H9 (cell line): ENCODE results near the gene ITPK1. TPM values are rescaled to one million over a fixed set of nuclear protein-coding genes. Genes with fewer than 3 reads are reported as not detected.

Experiments used
- DNase-seq: peaks from one replicate; pipeline ENCODE4 v3.0.0-alpha.2; 2017
- H2AFZ ChIP-seq: one replicate; pipeline ENCODE4 v1.6.1; 2013; ENCODE audit warnings: mild to moderate bottlenecking, low read length, control low read depth, moderate library complexity
- H2AK5ac ChIP-seq: 2 replicates; pipeline ENCODE4 v1.6.1; 2013; ENCODE audit warnings: low read length, control low read depth, mixed read lengths; ENCODE audit not compliant: insufficient read length
- H2BK120ac ChIP-seq: one replicate; pipeline ENCODE4 v1.6.1; 2013; ENCODE audit warnings: low read depth, mild to moderate bottlenecking, low read length, control low read depth, inconsistent platforms; ENCODE audit not compliant: poor library complexity, severe bottlenecking
- H2BK12ac ChIP-seq: 2 replicates; pipeline ENCODE4 v1.6.1; 2013; ENCODE audit warnings: low read length, control low read depth, mixed read lengths, low read depth; ENCODE audit not compliant: insufficient read length
- H2BK15ac ChIP-seq: 2 replicates; pipeline ENCODE4 v1.6.1; 2013; ENCODE audit warnings: low read depth, low read length, control low read depth
- H2BK20ac ChIP-seq: one replicate; pipeline ENCODE4 v1.6.1; 2013; ENCODE audit warnings: low read depth, mild to moderate bottlenecking, low read length, control low read depth, inconsistent platforms; ENCODE audit not compliant: poor library complexity, severe bottlenecking
- H2BK5ac ChIP-seq: 2 replicates; pipeline ENCODE4 v1.6.1; 2013; ENCODE audit warnings: low read length, control low read depth, mixed read lengths; ENCODE audit not compliant: insufficient read length
- H3K14ac ChIP-seq: 2 replicates; pipeline ENCODE4 v1.6.1; 2013; ENCODE audit warnings: low read length, control low read depth; ENCODE audit not compliant: insufficient read depth
- H3K18ac ChIP-seq: 2 replicates; pipeline ENCODE4 v1.6.1; 2013; ENCODE audit warnings: low read depth, mild to moderate bottlenecking, mixed read lengths, low read length, control low read depth; ENCODE audit not compliant: insufficient read length
- H3K23ac ChIP-seq: 2 replicates; pipeline ENCODE4 v1.6.1; 2013; ENCODE audit warnings: low read length, control low read depth, mixed read lengths, low read depth; ENCODE audit not compliant: insufficient read length
- H3K23me2 ChIP-seq: 2 replicates; pipeline ENCODE4 v1.6.1; 2013; ENCODE audit warnings: low read depth, mild to moderate bottlenecking, mixed read lengths, low read length, control low read depth; ENCODE audit not compliant: insufficient read length, poor library complexity, severe bottlenecking
- H3K27ac ChIP-seq: 2 replicates; pipeline ENCODE4 v1.5.1; 2013; ENCODE audit warnings: low read length, control low read depth, mixed read lengths, low read depth; ENCODE audit not compliant: insufficient read length
- H3K27me3 ChIP-seq: 2 replicates; pipeline ENCODE4 v1.6.1; 2013; ENCODE audit warnings: low read length, control low read depth, inconsistent platforms; ENCODE audit not compliant: insufficient read depth
- H3K4ac ChIP-seq: 2 replicates; pipeline ENCODE4 v1.6.1; 2013; ENCODE audit warnings: low read depth, mild to moderate bottlenecking, control low read depth, inconsistent platforms, low read length, moderate library complexity
- H3K4me1 ChIP-seq: 2 replicates; pipeline ENCODE4 v1.6.1; 2013; ENCODE audit warnings: low read length, control low read depth, inconsistent platforms; ENCODE audit not compliant: insufficient read depth
- H3K4me2 ChIP-seq: 2 replicates; pipeline ENCODE4 v1.6.1; 2013; ENCODE audit warnings: low read length, control low read depth, mixed read lengths; ENCODE audit not compliant: insufficient read length, insufficient read depth
- H3K56ac ChIP-seq: 2 replicates; pipeline ENCODE4 v1.6.1; 2013; ENCODE audit warnings: low read depth, mild to moderate bottlenecking, mixed read lengths, low read length, control low read depth; ENCODE audit not compliant: insufficient read length
- H3K79me1 ChIP-seq: 2 replicates; pipeline ENCODE4 v1.6.1; 2013; ENCODE audit warnings: low read depth, mild to moderate bottlenecking, moderate library complexity, low read length, control low read depth, inconsistent platforms; ENCODE audit not compliant: insufficient read depth, poor library complexity, severe bottlenecking
- H3K79me2 ChIP-seq: 2 replicates; pipeline ENCODE4 v1.6.1; 2013; ENCODE audit warnings: low read length, control low read depth, inconsistent platforms; ENCODE audit not compliant: insufficient read depth
- H3K9ac ChIP-seq: 2 replicates; pipeline ENCODE4 v1.6.1; 2013; ENCODE audit warnings: low read length, control low read depth, mixed read lengths; ENCODE audit not compliant: insufficient read length; ENCODE audit errors: extremely low read depth
- H3K9me3 ChIP-seq: one replicate; pipeline ENCODE4 v1.6.1; 2013; ENCODE audit warnings: low read depth, low read length, inconsistent platforms; ENCODE audit not compliant: control insufficient read depth
- H3T11ph ChIP-seq: one replicate; pipeline ENCODE4 v1.6.1; 2013; ENCODE audit warnings: mild to moderate bottlenecking, low read length, control low read depth, inconsistent platforms
- H4K20me1 ChIP-seq: one replicate; pipeline ENCODE4 v1.6.1; 2013; ENCODE audit not compliant: control insufficient read depth, insufficient read length, insufficient read depth
- H4K5ac ChIP-seq: 2 replicates; pipeline ENCODE4 v1.6.1; 2013; ENCODE audit warnings: low read depth, mild to moderate bottlenecking, mixed read lengths, low read length, control low read depth; ENCODE audit not compliant: insufficient read length
- H4K8ac ChIP-seq: replicated peaks from 2 replicates; pipeline ENCODE4 v1.6.1; 2013; ENCODE audit warnings: low read length, control low read depth, mixed read lengths, low read depth; ENCODE audit not compliant: insufficient read length
- H4K91ac ChIP-seq: 2 replicates; pipeline ENCODE4 v1.6.1; 2013; ENCODE audit warnings: low read depth, mild to moderate bottlenecking, moderate library complexity, mixed read lengths, low read length, control low read depth; ENCODE audit not compliant: insufficient read length
- H3K27ac Mint-ChIP-seq, 3 experiments: 2 replicates in 2 of 3; 3 replicates in 1 of 3; pipeline ENCODE4 v1.8.0; 2020 to 2021; ENCODE audit warnings: mixed read lengths in 3 of 3, mild to moderate bottlenecking in 1 of 3, moderate library complexity in 1 of 3
- H3K27me3 Mint-ChIP-seq: 2 replicates; pipeline ENCODE4 v1.8.0; 2021; ENCODE audit warnings: low read depth, mild to moderate bottlenecking, moderate library complexity, mixed read lengths
- H3K36me3 Mint-ChIP-seq, 3 experiments: 2 replicates in 2 of 3; 3 replicates in 1 of 3; pipeline ENCODE4 v1.8.0; 2020 to 2021; ENCODE audit warnings: low read depth in 3 of 3, mixed read lengths in 3 of 3; ENCODE audit not compliant: insufficient read depth in 1 of 3
- H3K4me1 Mint-ChIP-seq, 2 experiments: 2 replicates each; pipeline ENCODE4 v1.8.0; 2020; ENCODE audit warnings: mixed read lengths in 2 of 2
- H3K4me3 Mint-ChIP-seq, 2 experiments: 2 replicates in 1 of 2; 3 replicates in 1 of 2; pipeline ENCODE4 v1.8.0; 2020 to 2021; ENCODE audit warnings: mild to moderate bottlenecking in 2 of 2, mixed read lengths in 2 of 2, moderate library complexity in 1 of 2
- H3K9me3 Mint-ChIP-seq, 2 experiments: 2 replicates in 1 of 2; 3 replicates in 1 of 2; pipeline ENCODE4 v1.8.0; 2020; ENCODE audit warnings: mild to moderate bottlenecking in 2 of 2, mixed read lengths in 2 of 2, moderate library complexity in 1 of 2
- CTCF ChIP-seq: fragments of 200-600 bp; sonication (generic); conservative IDR thresholded peaks from 3 replicates; pipeline ENCODE4 v1.8.0; 2021; ENCODE audit warnings: antibody characterized with exemption, mild to moderate bottlenecking
- WGBS: extraction: QIAGEN DNeasy Blood & Tissue Kit; methylation state at CpG from one replicate; pipeline ENCODE4 v1.1.7; 2013; ENCODE audit warnings: missing lambda C conversion rate, low lambda C conversion rate, mixed read lengths; ENCODE audit not compliant: insufficient read length; ENCODE audit errors: extremely low coverage; 5-methylcytosine and 5-hydroxymethylcytosine counted together
- total RNA-seq: library from RNA; stranded (reverse); gene quantifications from 2 replicates; pipeline ENCODE4 v1.2.1, GENCODE V29; 2021

Gene ITPK1
- total RNA-seq, 1 experiment from 2014 or later, result 92.7 TPM

- H3K9me3 ChIP-seq, result no peaks in the 10 kb centered on the region
- no peak overlapping the region for H4K5ac ChIP-seq
- no peak overlapping the region for H3K56ac ChIP-seq
- no peak overlapping the region for H2BK5ac ChIP-seq
- H3K14ac ChIP-seq, result peak overlapping the region; percentile 25; the same call in 1 of the 2 replicates
- H2BK15ac ChIP-seq, result no peak overlapping the region
- Mint-ChIP-seq H3K9me3 (no peaks in the 10 kb centered on the region; a peak in 1 of 5 replicates), H3K27me3 (no peaks in the 10 kb centered on the region; the same call in 1 of the 2 replicates), H3K4me3 (peak overlapping the region; percentile 83 to 95), H3K4me1 (peaks cover 32 to 44% of the 10 kb centered on the region in 2 experiments), H3K27ac (no peak overlapping the region), H3K36me3 (no peaks in the 10 kb centered on the region; a peak in 1 of 7 replicates)
- H4K91ac ChIP-seq, result no peak overlapping the region
- H3K9ac ChIP-seq, result peak overlapping the region; percentile 53
- no peak overlapping the region for H2BK20ac ChIP-seq
- no peak for TF ChIP-seq CTCF
- no peak overlapping the region for H3T11ph ChIP-seq
- H3K4me1 ChIP-seq, result 0 out of 2 replicates have a peak, but pooled peaks cover 6% of the 10 kb centered on the region
- H3K18ac ChIP-seq, result no peak overlapping the region
- H2AK5ac ChIP-seq, result no peak overlapping the region
- H3K4me2 ChIP-seq, result peak overlapping the region; percentile 82
- H3K27me3 ChIP-seq, result no peaks in the 10 kb centered on the region
- no CpG with 5 or more reads among the region's 99 CpGs for WGBS
- no peak overlapping the region for H3K27ac ChIP-seq
- no peak overlapping the region for H4K8ac ChIP-seq
- H3K79me1 ChIP-seq, result peaks cover 3% of the 10 kb centered on the region
- no peak overlapping the region for H3K4ac ChIP-seq
- H4K20me1 ChIP-seq, result no peaks in the 10 kb centered on the region
- peaks cover 13% of the 10 kb centered on the region; the same call in 1 of the 2 replicates for H3K79me2 ChIP-seq
- no peak overlapping the region for H2BK120ac ChIP-seq
- peak; percentile 84 for DNase-seq
- no peak overlapping the region for H3K23ac ChIP-seq
- peaks cover 13% of the 10 kb centered on the region for H3K23me2 ChIP-seq
- no peak overlapping the region for H2BK12ac ChIP-seq
- H2AFZ ChIP-seq, result no peak overlapping the region
Measured at GRCh38 chr14:93115069-93115820, 480 bp downstream of the ITPK1 start.
